GM10248 (cell line): Measurements from ENCODE around the gene UGT1A9.

Source experiments
- CTCF ChIA-PET: fragments of 300-600 bp; sonication (Branson Sonifier 250); formaldehyde crosslinking; extraction: SDS; loops from one replicate; lab custom pipeline; 2021; ENCODE audit warnings: antibody characterized with exemption; lab: Yijun Ruan, JAX
- POLR2A ChIA-PET: fragments of 350-650 bp; sonication (Branson Sonifier 250); formaldehyde crosslinking; extraction: SDS; loops from one replicate; lab custom pipeline; 2020; ENCODE audit warnings: antibody characterized with exemption; lab: Yijun Ruan, JAX
- DNase-seq: peaks from one replicate; pipeline ENCODE4 v3.0.0; 2012; ENCODE audit errors: extremely low spot score
- CTCF ChIP-seq: IDR thresholded peaks from 2 replicates; pipeline ENCODE4 v1.5.1; 2012; ENCODE audit warnings: mild to moderate bottlenecking, low read depth; ENCODE audit errors: extremely low read depth, missing control alignments, control extremely low read depth

Gene UGT1A9

GRCh38 chr2:233764761-233765160 is 93.1 kb downstream of the UGT1A9 start:
- ChIA-PET CTCF (no interaction called here), POLR2A (no interaction called here)
- no peak for TF ChIP-seq CTCF
- DNase-seq: no peak

GRCh38 chr2:233766416-233766815 is 94.7 kb downstream of the UGT1A9 start:
- POLR2A ChIA-PET: no interaction called here
- TF ChIP-seq CTCF: no peak
- CTCF ChIA-PET: interaction anchor here (1.1 kb wide), 1 partner anchor 13 kb away, joined by 3 read pairs; no protein-coding TSS in a partner anchor
- no peak for DNase-seq

GRCh38 chr2:233768076-233768475 is 96.4 kb downstream of the UGT1A9 start:
- no peak for TF ChIP-seq CTCF
- no peak for DNase-seq
- ChIA-PET CTCF (no interaction called here), POLR2A (no interaction called here)

- POLR2A ChIA-PET: no interaction called here
- DNase-seq: no peak
- TF ChIP-seq CTCF: no peak
- CTCF ChIA-PET: no interaction called here
These were observed 97.6 kb downstream of the UGT1A9 start for GRCh38 chr2:233769260-233769659.

GRCh38 chr2:233772153-233772552 is 100.5 kb downstream of the UGT1A9 start:
- ChIA-PET POLR2A (no interaction called here), CTCF (no interaction called here)
- no peak for TF ChIP-seq CTCF
- no peak for DNase-seq

- CTCF ChIA-PET: no interaction called here
- DNase-seq: no peak
- TF ChIP-seq CTCF: no peak
- POLR2A ChIA-PET: no interaction called here
These were observed 100.9 kb downstream of the UGT1A9 start for GRCh38 chr2:233772583-233772982.

GRCh38 chr2:233773854-233774253 is 102.2 kb downstream of the UGT1A9 start:
- DNase-seq: no peak
- ChIA-PET CTCF (no interaction called here), POLR2A (interaction anchor here (0.6 kb wide), 1 partner anchor 955 kb away, joined by 4 read pairs; no protein-coding TSS in a partner anchor)
- TF ChIP-seq CTCF: no peak
